ENCODE results near the gene MED29. TPM values are rescaled to one million over a fixed set of nuclear protein-coding genes. Genes with fewer than 3 reads are reported as not detected.
A peak's percentile ranks its signal among the peaks of the same experiment; 100 is the strongest.

Gene MED29
- total RNA-seq, 3 donors from 2014 or later (not counting 1 experiment from before 2014, with no cell fraction given): 37.5 to 49.1 (median 45.9) TPM

GRCh38 chr19:39365531-39365930 is 25.6 kb upstream of the MED29 start:
- Histone ChIP-seq H3K36me3 (ENCODE audit: control insufficient read depth, insufficient read depth, low read length) (peaks cover 40% of the 10 kb centered on the region), H3K9me3 (ENCODE audit: control insufficient read depth, insufficient read depth, low read length) (no peaks in the 10 kb centered on the region), H3K27ac (ENCODE audit: low read length) (no peak overlapping the region), H3K4me3 (ENCODE audit: low read length) (no peak overlapping the region), H3K27me3 (ENCODE audit: control insufficient read depth, insufficient read depth, low read length) (no peaks in the 10 kb centered on the region), H3K4me1 (ENCODE audit: control insufficient read depth, insufficient read depth, low read length) (peaks cover 6% of the 10 kb centered on the region)
- ATAC-seq (no peak), DNase-seq (no peak)
- peaks cover 0 to 9% of the 10 kb centered on the region in 2 donors for H3K4me1 Mint-ChIP-seq
- no peak for TF ChIP-seq CTCF (IDR thresholded peaks at IDR 0.05)
- H3K27me3 Mint-ChIP-seq (ENCODE audit: low read depth in 2 of 2): no peaks in the 10 kb centered on the region
- no peak overlapping the region for H3K4me3 Mint-ChIP-seq
- no peak overlapping the region for H3K27ac Mint-ChIP-seq
- WGBS (ENCODE audit: insufficient coverage): 100% methylated on average over 1 of the region's 1 CpG
- H3K36me3 Mint-ChIP-seq: no peaks in the 10 kb centered on the region
- H3K9me3 Mint-ChIP-seq: no peaks in the 10 kb centered on the region
- intact Hi-C loops (cut with micrococcal nuclease): no loop called here

GRCh38 chr19:39369200-39369599 is 22.0 kb upstream of the MED29 start:
- ATAC-seq (no peak), DNase-seq (no peak)
- Histone ChIP-seq H3K27ac (ENCODE audit: low read length) (no peak overlapping the region), H3K4me3 (ENCODE audit: low read length) (no peak overlapping the region), H3K27me3 (ENCODE audit: control insufficient read depth, insufficient read depth, low read length) (no peaks in the 10 kb centered on the region), H3K9me3 (ENCODE audit: control insufficient read depth, insufficient read depth, low read length) (no peaks in the 10 kb centered on the region), H3K36me3 (ENCODE audit: control insufficient read depth, insufficient read depth, low read length) (peaks cover 32% of the 10 kb centered on the region), H3K4me1 (ENCODE audit: control insufficient read depth, insufficient read depth, low read length) (no peaks in the 10 kb centered on the region)
- 86% methylated on average over 2 of the region's 2 CpGs for WGBS (ENCODE audit: insufficient coverage)
- Mint-ChIP-seq H3K9me3 (no peaks in the 10 kb centered on the region), H3K27ac (no peak overlapping the region), H3K4me1 (peaks cover 0 to 9% of the 10 kb centered on the region in 2 donors), H3K36me3 (no peaks in the 10 kb centered on the region), H3K4me3 (no peak overlapping the region), H3K27me3 (ENCODE audit: low read depth in 2 of 2) (no peaks in the 10 kb centered on the region)
- no peak for TF ChIP-seq CTCF (IDR thresholded peaks at IDR 0.05)
- intact Hi-C loops (cut with micrococcal nuclease): no loop called here

DNA sequence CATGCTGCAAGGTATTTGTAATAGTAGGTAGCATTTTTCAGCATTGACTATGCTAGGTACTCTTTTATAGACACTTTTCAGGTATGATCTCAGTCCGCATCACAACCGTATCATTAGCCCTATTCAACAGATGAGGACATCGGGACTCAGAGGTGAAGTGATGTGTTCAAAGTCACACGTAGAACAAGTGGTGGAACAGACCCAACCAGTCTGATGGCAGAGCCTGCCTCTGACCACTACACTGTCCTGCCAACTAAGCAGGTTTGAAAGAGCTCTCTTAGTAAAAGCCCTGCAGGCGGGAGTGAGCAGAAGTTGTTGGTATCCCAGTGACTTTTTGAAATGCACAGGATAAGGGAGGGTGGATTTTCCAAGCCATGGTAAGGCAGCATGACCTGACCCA is 20.4 kb upstream of the MED29 start:
- H3K4me3 Mint-ChIP-seq: no peak overlapping the region
- H3K27ac ChIP-seq (ENCODE audit: low read length): no peak overlapping the region
- no peaks in the 10 kb centered on the region for H3K9me3 ChIP-seq (ENCODE audit: control insufficient read depth, insufficient read depth, low read length)
- H3K9me3 Mint-ChIP-seq: no peaks in the 10 kb centered on the region
- intact Hi-C loops (cut with micrococcal nuclease): no loop called here
- DNase-seq: no peak
- H3K36me3 ChIP-seq (ENCODE audit: control insufficient read depth, insufficient read depth, low read length): peaks cover 38% of the 10 kb centered on the region
- no peaks in the 10 kb centered on the region for H3K4me1 ChIP-seq (ENCODE audit: control insufficient read depth, insufficient read depth, low read length)
- 95% methylated on average over 5 of the region's 5 CpGs for WGBS (ENCODE audit: insufficient coverage)
- no peaks in the 10 kb centered on the region for H3K36me3 Mint-ChIP-seq
- no peak for TF ChIP-seq CTCF (IDR thresholded peaks at IDR 0.05)
- ATAC-seq: no peak
- no peaks in the 10 kb centered on the region for H3K27me3 Mint-ChIP-seq (ENCODE audit: low read depth in 2 of 2)
- H3K4me1 Mint-ChIP-seq: peaks cover 0 to 5% of the 10 kb centered on the region in 2 donors
- H3K27ac Mint-ChIP-seq: peak overlapping the region in 1 of 2 donors; percentile 31
- no peaks in the 10 kb centered on the region for H3K27me3 ChIP-seq (ENCODE audit: control insufficient read depth, insufficient read depth, low read length)
- H3K4me3 ChIP-seq (ENCODE audit: low read length): no peak overlapping the region

- no peak overlapping the region for H3K4me3 ChIP-seq (ENCODE audit: low read length)
- no peaks in the 10 kb centered on the region for H3K4me1 ChIP-seq (ENCODE audit: control insufficient read depth, insufficient read depth, low read length)
- TF ChIP-seq CTCF (IDR thresholded peaks at IDR 0.05): no peak
- H3K27ac ChIP-seq (ENCODE audit: low read length): no peak overlapping the region
- 82% methylated on average over 8 of the region's 8 CpGs for WGBS (ENCODE audit: insufficient coverage)
- Mint-ChIP-seq H3K9me3 (no peaks in the 10 kb centered on the region), H3K27ac (peak overlapping the region in 1 of 2 donors; percentile 8), H3K4me1 (peaks cover 0 to 5% of the 10 kb centered on the region in 2 donors), H3K36me3 (no peaks in the 10 kb centered on the region), H3K4me3 (no peak overlapping the region), H3K27me3 (ENCODE audit: low read depth in 2 of 2) (no peaks in the 10 kb centered on the region)
- H3K27me3 ChIP-seq (ENCODE audit: control insufficient read depth, insufficient read depth, low read length): no peaks in the 10 kb centered on the region
- intact Hi-C loops (cut with micrococcal nuclease): no loop called here
- no peak for ATAC-seq
- H3K36me3 ChIP-seq (ENCODE audit: control insufficient read depth, insufficient read depth, low read length): peaks cover 52% of the 10 kb centered on the region
- no peaks in the 10 kb centered on the region for H3K9me3 ChIP-seq (ENCODE audit: control insufficient read depth, insufficient read depth, low read length)
- no peak for DNase-seq
Observed at GRCh38 chr19:39372047-39372802, 19.0 kb upstream of the MED29 start.
